Trophoblast cell (in vitro differentiated cells and primary cell): ENCODE data around the gene POLDIP3.
"Not testable (repeated sequence)": the region's sequence is repeated elsewhere in the genome, so short reads cannot be mapped to it uniquely, and the experiment has no call there.

ENCODE experiments used
- DNase-seq, 2 donors: peaks; one replicate each; pipeline ENCODE4 v3.0.0-alpha.2; 2016
- H2AFZ ChIP-seq: 2 replicates; pipeline ENCODE4 v1.6.1; 2013; ENCODE audit warnings: low read length, moderate library complexity, mild to moderate bottlenecking; ENCODE audit not compliant: insufficient read depth, poor library complexity
- H2AK5ac ChIP-seq: 2 replicates; pipeline ENCODE4 v1.6.1; 2013; ENCODE audit warnings: mild to moderate bottlenecking, low read length
- H2BK120ac ChIP-seq: 2 replicates; pipeline ENCODE4 v1.6.1; 2013; ENCODE audit warnings: low read length, mild to moderate bottlenecking, moderate library complexity; ENCODE audit not compliant: insufficient read depth, poor library complexity
- H2BK12ac ChIP-seq: 2 replicates; pipeline ENCODE4 v1.6.1; 2013; ENCODE audit warnings: mild to moderate bottlenecking, low read length, moderate library complexity
- H2BK5ac ChIP-seq: 2 replicates; pipeline ENCODE4 v1.6.1; 2013; ENCODE audit warnings: low read length, low read depth, moderate library complexity, mild to moderate bottlenecking; ENCODE audit not compliant: poor library complexity
- H3K14ac ChIP-seq: 2 replicates; pipeline ENCODE4 v1.6.1; 2013; ENCODE audit warnings: mild to moderate bottlenecking, low read length
- H3K18ac ChIP-seq: 2 replicates; pipeline ENCODE4 v1.6.1; 2013; ENCODE audit warnings: mild to moderate bottlenecking, low read length
- H3K23ac ChIP-seq: 2 replicates; pipeline ENCODE4 v1.6.1; 2013; ENCODE audit warnings: low read length
- H3K27ac ChIP-seq: 2 replicates; pipeline ENCODE4 v1.5.1; 2013; ENCODE audit warnings: low read depth, mild to moderate bottlenecking, inconsistent platforms, low read length, moderate library complexity
- H3K27me3 ChIP-seq: 2 replicates; pipeline ENCODE4 v1.6.1; 2013; ENCODE audit warnings: inconsistent platforms, mild to moderate bottlenecking, low read length, moderate library complexity; ENCODE audit not compliant: insufficient read depth
- H3K36me3 ChIP-seq, 2 experiments: 1 replicate in 1 of 2; 2 replicates in 1 of 2; pipeline ENCODE4 v1.6.1; 2013; ENCODE audit warnings: low read length in 2 of 2, mild to moderate bottlenecking in 2 of 2, moderate library complexity in 1 of 2; ENCODE audit not compliant: insufficient read depth in 2 of 2, control insufficient read depth in 1 of 2
- H3K4ac ChIP-seq: 2 replicates; pipeline ENCODE4 v1.6.1; 2013; ENCODE audit warnings: low read depth, mild to moderate bottlenecking, low read length, moderate library complexity
- H3K4me1 ChIP-seq, 2 experiments: 1 replicate in 1 of 2; 2 replicates in 1 of 2; pipeline ENCODE4 v1.6.1; 2013; ENCODE audit warnings: low read length in 2 of 2, mild to moderate bottlenecking in 2 of 2, moderate library complexity in 1 of 2; ENCODE audit not compliant: insufficient read depth in 2 of 2, control insufficient read depth in 1 of 2
- H3K4me2 ChIP-seq: 2 replicates; pipeline ENCODE4 v1.6.1; 2013; ENCODE audit warnings: inconsistent platforms, mild to moderate bottlenecking, low read length, moderate library complexity
- H3K4me3 ChIP-seq: 2 replicates; pipeline ENCODE4 v1.5.1; 2013; ENCODE audit warnings: mild to moderate bottlenecking, low read depth, low read length, inconsistent platforms
- H3K79me1 ChIP-seq: one replicate; pipeline ENCODE4 v1.6.1; 2013; ENCODE audit warnings: low read length
- H3K79me2 ChIP-seq: 2 replicates; pipeline ENCODE4 v1.6.1; 2013; ENCODE audit warnings: low read length, mild to moderate bottlenecking; ENCODE audit not compliant: control insufficient read depth, insufficient read depth, poor library complexity
- H3K9ac ChIP-seq: 2 replicates; pipeline ENCODE4 v1.6.1; 2013; ENCODE audit warnings: mild to moderate bottlenecking, low read length
- H3K9me3 ChIP-seq: 2 replicates; pipeline ENCODE4 v1.6.1; 2013; ENCODE audit warnings: low read depth, mild to moderate bottlenecking, control low read depth, inconsistent platforms, low read length; ENCODE audit not compliant: insufficient read depth
- H4K12ac ChIP-seq: 2 replicates; pipeline ENCODE4 v1.6.1; 2013; ENCODE audit warnings: low read depth, mild to moderate bottlenecking, low read length, moderate library complexity
- H4K8ac ChIP-seq: 2 replicates; pipeline ENCODE4 v1.6.1; 2013; ENCODE audit warnings: low read depth, mild to moderate bottlenecking, low read length, moderate library complexity
- H4K91ac ChIP-seq: one replicate; pipeline ENCODE4 v1.6.1; 2013; ENCODE audit warnings: low read depth, mild to moderate bottlenecking, low read length, moderate library complexity
- WGBS: extraction: QIAGEN DNeasy Blood & Tissue Kit; methylation state at CpG from one replicate; pipeline ENCODE4 v1.1.7; 2013; ENCODE audit warnings: missing lambda C conversion rate; ENCODE audit not compliant: insufficient read length, insufficient coverage; ENCODE audit errors: extremely low coverage; 5-methylcytosine and 5-hydroxymethylcytosine counted together

POLDIP3 gene

GRCh38 chr22:42619261-42620063, 4.8 kb upstream of the POLDIP3 start:
- Histone ChIP-seq H2BK120ac (no peak overlapping the region), H3K4me2 (no peak overlapping the region), H3K79me2 (peaks cover 2% of the 10 kb centered on the region), H3K4ac (no peak overlapping the region), H2BK12ac (no peak overlapping the region), H2AK5ac (no peak overlapping the region), H2BK5ac (no peak overlapping the region), H3K9me3 (no peaks in the 10 kb centered on the region), H4K8ac (no peak overlapping the region), H3K18ac (no peak overlapping the region), H3K4me1 (peaks cover 10% of the 10 kb centered on the region in 2 experiments), H3K23ac (no peak overlapping the region), H3K14ac (no peak overlapping the region), H3K27ac (no peak overlapping the region), H3K9ac (no peak overlapping the region), H3K79me1 (peaks cover 2% of the 10 kb centered on the region), H4K91ac (no peak overlapping the region), H3K27me3 (no peaks in the 10 kb centered on the region), H2AFZ (no peak overlapping the region), H3K36me3 (peaks cover 27 to 28% of the 10 kb centered on the region in 2 experiments), H3K4me3 (no peak overlapping the region), H4K12ac (no peak overlapping the region)
- no CpG with 5 or more reads among the region's 35 CpGs for WGBS
- no peak for DNase-seq

GRCh38 chr22:42617155-42617983, 2.7 kb upstream of the POLDIP3 start:
- no peak overlapping the region for H2BK5ac ChIP-seq
- no peak overlapping the region for H2AFZ ChIP-seq
- no peak overlapping the region for H2BK12ac ChIP-seq
- no peak overlapping the region for H2AK5ac ChIP-seq
- WGBS = no CpG with 5 or more reads among the region's 20 CpGs
- H3K79me2 ChIP-seq = peaks cover 12% of the 10 kb centered on the region
- no peaks in the 10 kb centered on the region for H3K9me3 ChIP-seq
- H3K4me1 ChIP-seq = peaks cover 12 to 14% of the 10 kb centered on the region in 2 experiments
- H3K4me3 ChIP-seq = no peak overlapping the region
- no peak overlapping the region for H3K14ac ChIP-seq
- H3K27me3 ChIP-seq = no peaks in the 10 kb centered on the region
- H4K8ac ChIP-seq = no peak overlapping the region
- no peak overlapping the region for H4K91ac ChIP-seq
- H3K4me2 ChIP-seq = no peak overlapping the region
- H4K12ac ChIP-seq = no peak overlapping the region
- H3K36me3 ChIP-seq = peaks cover 17 to 18% of the 10 kb centered on the region in 2 experiments
- no peak overlapping the region for H3K4ac ChIP-seq
- no peak overlapping the region for H3K23ac ChIP-seq
- H3K27ac ChIP-seq = no peak overlapping the region
- H3K18ac ChIP-seq = no peak overlapping the region
- H3K79me1 ChIP-seq = peaks cover 8% of the 10 kb centered on the region
- DNase-seq = peak in 1 of 2 donors; percentile 24
- no peak overlapping the region for H3K9ac ChIP-seq
- no peak overlapping the region for H2BK120ac ChIP-seq

- not testable (repeated sequence) for H3K9ac ChIP-seq, DNase-seq, H3K23ac ChIP-seq, H2AFZ ChIP-seq, H3K18ac ChIP-seq, H4K91ac ChIP-seq, H2BK120ac ChIP-seq, H3K14ac ChIP-seq, H3K4me3 ChIP-seq, H3K79me1 ChIP-seq, H2AK5ac ChIP-seq, H2BK5ac ChIP-seq, H3K9me3 ChIP-seq, H2BK12ac ChIP-seq, H3K4ac ChIP-seq, H3K27me3 ChIP-seq, H4K12ac ChIP-seq
- peaks cover 18 to 24% of the 10 kb centered on the region in 2 experiments for H3K36me3 ChIP-seq
- H3K4me1 ChIP-seq = peaks cover 8 to 14% of the 10 kb centered on the region in 2 experiments
- peak overlapping the region; percentile 0 for H4K8ac ChIP-seq
- peak overlapping the region; percentile 42 for H3K4me2 ChIP-seq
- peaks cover 14% of the 10 kb centered on the region for H3K79me2 ChIP-seq
- no CpG with 5 or more reads among the region's 13 CpGs for WGBS
- peak overlapping the region; percentile 19 for H3K27ac ChIP-seq
These were observed 1.1 kb upstream of the POLDIP3 start for GRCh38 chr22:42615860-42616175.

- H2BK120ac ChIP-seq = no peak overlapping the region
- H3K4ac ChIP-seq = no peak overlapping the region
- H3K27me3 ChIP-seq = no peaks in the 10 kb centered on the region
- H4K12ac ChIP-seq = peak overlapping the region; percentile 13
- H2AK5ac ChIP-seq = no peak overlapping the region
- peaks cover 19% of the 10 kb centered on the region for H3K79me2 ChIP-seq
- no peak overlapping the region for H3K23ac ChIP-seq
- H3K9ac ChIP-seq = no peak overlapping the region
- peak overlapping the region; percentile 98 for H3K27ac ChIP-seq
- H3K36me3 ChIP-seq = peaks cover 16 to 22% of the 10 kb centered on the region in 2 experiments
- H3K14ac ChIP-seq = no peak overlapping the region
- H3K4me3 ChIP-seq = no peak overlapping the region
- no peaks in the 10 kb centered on the region for H3K9me3 ChIP-seq
- no peak overlapping the region for H2AFZ ChIP-seq
- H3K4me2 ChIP-seq = peak overlapping the region; percentile 42
- no peak overlapping the region for H4K91ac ChIP-seq
- H3K79me1 ChIP-seq = peaks cover 8% of the 10 kb centered on the region
- DNase-seq = peak; percentile 99
- H3K18ac ChIP-seq = no peak overlapping the region
- peaks cover 8 to 14% of the 10 kb centered on the region in 2 experiments for H3K4me1 ChIP-seq
- H2BK5ac ChIP-seq = peak overlapping the region; percentile 92
- H4K8ac ChIP-seq = peak overlapping the region; percentile 0
- no peak overlapping the region for H2BK12ac ChIP-seq
- no CpG with 5 or more reads among the region's 35 CpGs for WGBS
These were observed 593 bp upstream of the POLDIP3 start for GRCh38 chr22:42615092-42615859.
